SK-N-SH (cell line): Measurements from ENCODE around the gene TLL2. TPM values are rescaled to one million over a fixed set of nuclear protein-coding genes. Genes with fewer than 3 reads are reported as not detected.

ENCODE experiments used
- CTCF ChIA-PET: fragments of 300-600, 350-600 bp; formaldehyde crosslinking; extraction: SDS; loops from one replicate; lab custom pipeline; 2021; lab: Yijun Ruan, JAX
- POLR2A ChIA-PET: fragments of 350-600 bp; sonication (Branson Sonifier 250); formaldehyde crosslinking; extraction: SDS; loops from one replicate; lab custom pipeline; 2020; ENCODE audit warnings: antibody characterized with exemption, inconsistent platforms; lab: Yijun Ruan, JAX
- DNase-seq: peaks from one replicate; pipeline ENCODE4 v3.0.0; 2012
- H2AFZ ChIP-seq: fragments of 200-600 bp; sonication (generic); 2 replicates; pipeline ENCODE4 v1.8.1; 2016; ENCODE audit warnings: antibody characterized with exemption, mild to moderate bottlenecking, low read depth
- H3F3A ChIP-seq: fragments of 200-600 bp; sonication (generic); replicated peaks from 2 replicates; pipeline ENCODE3; 2016; ENCODE audit warnings: antibody characterized with exemption, mild to moderate bottlenecking; ENCODE audit not compliant: insufficient read depth
- H3K27ac ChIP-seq, 2 experiments: fragments of 200-500 bp in 1 of 2; fragments of 200-600 bp in 1 of 2; sonication (Bioruptor generic) in 1 of 2; sonication (generic), shearing (Covaris generic) in 1 of 2; 2 replicates each; pipeline versions ENCODE4 v1.5.1 to v1.6.1; 2014 to 2016; ENCODE audit warnings: low read depth in 2 of 2, inconsistent platforms in 1 of 2, low read length in 1 of 2, mild to moderate bottlenecking in 1 of 2, mixed read lengths in 1 of 2
- H3K27me3 ChIP-seq: fragments of 200-600 bp; sonication (generic), shearing (Covaris generic); 2 replicates; pipeline ENCODE4 v1.6.1; 2016; ENCODE audit warnings: mixed run types; ENCODE audit not compliant: insufficient read depth
- H3K36me3 ChIP-seq, 2 experiments: fragments of 200-500 bp in 1 of 2; fragments of 200-600 bp in 1 of 2; sonication (Bioruptor generic) in 1 of 2; sonication (generic) in 1 of 2; replicated peaks in 1 of 2; 2 replicates each; pipeline versions ENCODE3 to v1.5.1; 2014 to 2016; ENCODE audit warnings: low read length in 1 of 2, mild to moderate bottlenecking in 1 of 2; ENCODE audit not compliant: insufficient read depth in 2 of 2, control insufficient read depth in 1 of 2
- H3K4me1 ChIP-seq, 2 experiments: fragments of 200-500 bp in 1 of 2; fragments of 200-600 bp in 1 of 2; sonication (Bioruptor generic) in 1 of 2; sonication (generic), shearing (Covaris generic) in 1 of 2; 2 replicates each; pipeline versions ENCODE4 v1.5.1 to v1.6.1; 2014 to 2016; ENCODE audit warnings: low read depth in 1 of 2, low read length in 1 of 2, mixed run types in 1 of 2; ENCODE audit not compliant: insufficient read depth in 2 of 2, control insufficient read depth in 1 of 2
- H3K4me2 ChIP-seq: fragments of 200-600 bp; sonication (generic), shearing (Covaris generic); 2 replicates; pipeline ENCODE4 v1.6.1; 2017; ENCODE audit warnings: mixed run types
- H3K4me3 ChIP-seq, 2 experiments: fragments of 200-500 bp in 1 of 2; fragments of 200-600 bp in 1 of 2; sonication (Bioruptor generic) in 1 of 2; sonication (generic), shearing (Covaris generic) in 1 of 2; 2 replicates each; pipeline versions ENCODE4 v1.5.1 to v1.8.1; 2014 to 2016; ENCODE audit warnings: low read depth in 2 of 2, inconsistent platforms in 1 of 2, low read length in 1 of 2, mild to moderate bottlenecking in 1 of 2, mixed read lengths in 1 of 2, moderate library complexity in 1 of 2
- H3K79me2 ChIP-seq: fragments of 200-600 bp; sonication (generic); 2 replicates; pipeline ENCODE4 v1.8.1; 2017; ENCODE audit warnings: mild to moderate bottlenecking; ENCODE audit not compliant: insufficient read depth
- H3K9ac ChIP-seq: fragments of 200-600 bp; sonication (generic); 2 replicates; pipeline ENCODE4 v1.6.1; 2017; ENCODE audit warnings: mixed run types
- H3K9me2 ChIP-seq: fragments of 200-600 bp; sonication (generic); 2 replicates; pipeline ENCODE4 v1.6.1; 2017; ENCODE audit warnings: mixed run types
- H3K9me3 ChIP-seq: fragments of 200-600 bp; sonication (generic); 2 replicates; pipeline ENCODE4 v1.6.1; 2017; ENCODE audit warnings: mixed run types, mild to moderate bottlenecking, moderate library complexity
- H4K20me1 ChIP-seq: fragments of 200-600 bp; sonication (generic); 2 replicates; pipeline ENCODE4 v1.6.1; 2017; ENCODE audit warnings: mild to moderate bottlenecking, mixed run types; ENCODE audit not compliant: insufficient read depth
- CHD2 ChIP-seq: fragments of 150-350 bp; IDR thresholded peaks from 2 replicates; pipeline ENCODE4 v1.6.1; 2018; ENCODE audit warnings: low read length; ENCODE audit not compliant: partially characterized antibody
- EP300 ChIP-seq, 2 experiments: IDR thresholded peaks; 2 replicates each; pipeline versions ENCODE4 v1.4.0 to v1.6.1; 2012; ENCODE audit warnings: borderline replicate concordance in 1 of 2, low read depth in 1 of 2, low read length in 1 of 2
- FOSL2 ChIP-seq: IDR thresholded peaks from 2 replicates; pipeline ENCODE4 v1.4.0; 2012; ENCODE audit warnings: low read depth, mild to moderate bottlenecking, moderate library complexity, borderline replicate concordance
- FOXJ3 ChIP-seq: sonication (generic); formaldehyde crosslinking; IDR thresholded peaks from 2 replicates; pipeline ENCODE4 v1.5.1; 2020; ENCODE audit warnings: mild to moderate bottlenecking, missing genetic modification reagents
- GATA2 ChIP-seq: sonication (generic); formaldehyde crosslinking; IDR thresholded peaks from 2 replicates; pipeline ENCODE4 v1.5.0; 2020; ENCODE audit warnings: mild to moderate bottlenecking, missing genetic modification reagents
- JUND ChIP-seq: IDR thresholded peaks from 2 replicates; pipeline ENCODE4 v1.4.0; 2012
- NFIC ChIP-seq: IDR thresholded peaks from 2 replicates; pipeline ENCODE4 v1.4.0; 2012; ENCODE audit warnings: borderline replicate concordance
- RAD21 ChIP-seq: IDR thresholded peaks from 2 replicates; pipeline ENCODE4 v1.6.1; 2012; ENCODE audit warnings: mild to moderate bottlenecking, low read length
- RCOR1 ChIP-seq: fragments of 150-350 bp; IDR thresholded peaks from 2 replicates; pipeline ENCODE4 v1.6.1; 2017; ENCODE audit warnings: antibody characterized with exemption, low read length
- RXRA ChIP-seq: IDR thresholded peaks from 2 replicates; pipeline ENCODE4 v1.4.0; 2012; ENCODE audit warnings: low read depth, mild to moderate bottlenecking, borderline replicate concordance
- TCF12 ChIP-seq: IDR thresholded peaks from 2 replicates; pipeline ENCODE4 v1.4.0; 2012
- YY1 ChIP-seq: IDR thresholded peaks from 2 replicates; pipeline ENCODE4 v1.4.0; 2012; ENCODE audit warnings: low read depth, mild to moderate bottlenecking
- WGBS: methylation state at CpG from one replicate; pipeline ENCODE4 v1.1.6; 2017; ENCODE audit warnings: low lambda C conversion rate; 5-methylcytosine and 5-hydroxymethylcytosine counted together
- polyA plus RNA-seq, 3 experiments: library from polyadenylated mRNA; depleted of rRNA; stranded (reverse); fragments of >200 nt; gene quantifications; 2 replicates each; pipeline ENCODE4 v1.2.3, GENCODE V29; 2012
- TF ChIP-seq, protein P1 (sequence below): IDR thresholded peaks from 2 replicates; pipeline ENCODE4 v1.6.1; 2012; ENCODE audit warnings: mild to moderate bottlenecking, low read depth, low read length, moderate library complexity
- TF ChIP-seq, protein P2 (sequence below): IDR thresholded peaks from 2 replicates; pipeline ENCODE4 v1.4.0; 2012; ENCODE audit warnings: low read depth, borderline replicate concordance
- TF ChIP-seq, protein P3 (sequence below): IDR thresholded peaks from 2 replicates; pipeline ENCODE4 v1.4.0; 2012; ENCODE audit warnings: low read depth

The TLL2 gene
- polyA plus RNA-seq, 1 of the 3 experiments (the other 2 are of a cell fraction) = 0.36 TPM

DNA sequence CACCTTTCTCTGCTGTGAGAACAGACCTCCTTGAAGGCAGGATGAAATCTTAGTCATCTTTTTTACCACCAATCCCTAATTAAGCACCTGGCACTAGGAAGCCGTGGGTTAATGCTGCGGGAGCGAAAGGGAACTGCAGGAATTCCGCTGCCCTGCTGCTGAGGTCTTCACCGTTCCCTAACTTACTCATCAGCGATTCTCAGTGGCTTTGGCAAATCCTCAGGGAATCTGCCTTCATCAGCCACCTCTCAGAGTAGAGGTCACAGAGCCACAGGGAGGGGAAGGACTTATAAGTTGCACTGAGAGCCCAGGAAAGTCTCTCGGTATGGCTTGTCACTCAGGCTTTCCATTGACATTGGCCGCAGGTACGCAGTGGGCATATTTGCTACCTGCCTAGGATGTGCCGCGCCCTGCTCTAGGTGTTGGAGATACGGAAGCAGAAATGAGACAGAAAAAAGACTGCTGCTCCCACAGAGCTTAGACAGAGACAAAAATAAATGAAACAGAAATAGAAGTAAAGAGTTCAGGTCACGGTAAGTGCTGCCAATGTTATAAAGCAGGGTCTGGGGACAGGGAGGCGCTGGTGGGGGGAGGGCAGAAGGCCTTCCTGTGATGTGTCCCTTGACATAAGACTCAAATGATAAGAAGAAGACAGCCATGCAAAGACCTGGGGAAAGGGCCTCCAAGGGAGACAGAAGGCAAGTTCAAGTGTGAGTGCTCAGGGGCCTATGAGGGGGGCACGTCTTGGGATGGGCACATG is 82.3 kb downstream of the TLL2 start:
- Histone ChIP-seq H4K20me1 (no peaks in the 10 kb centered on the region), H2AFZ (no peak overlapping the region), H3K4me1 (no peaks in the 10 kb centered on the region), H3K4me3 (no peak overlapping the region), H3K9ac (no peak overlapping the region), H3K9me3 (no peaks in the 10 kb centered on the region; the same call in 1 of the 2 replicates), H3K36me3 (no peaks in the 10 kb centered on the region), H3F3A (no peaks in the 10 kb centered on the region), H3K79me2 (no peaks in the 10 kb centered on the region), H3K9me2 (no peaks in the 10 kb centered on the region), H3K27ac (no peak overlapping the region), H3K27me3 (no peaks in the 10 kb centered on the region; the same call in 1 of the 2 replicates), H3K4me2 (no peak overlapping the region)
- 63% methylated on average over 15 of the region's 15 CpGs for WGBS
- no peak for DNase-seq
- TF ChIP-seq GATA2 (CRISPR knock-in tag) (no peak), CHD2 (no peak), NFIC (no peak), RCOR1 (no peak), FOSL2 (no peak), TCF12 (no peak), EP300 (IDR thresholded peaks at IDR 0.05; ENCODE audit: borderline replicate concordance in 1 of 2, low read depth in 1 of 2, low read length in 1 of 2) (no peak), YY1 (no peak), JUND (no peak), FOXJ3 (CRISPR knock-in tag) (no peak), RXRA (no peak), RAD21 (no peak)
- TF ChIP-seq, protein P1, sequence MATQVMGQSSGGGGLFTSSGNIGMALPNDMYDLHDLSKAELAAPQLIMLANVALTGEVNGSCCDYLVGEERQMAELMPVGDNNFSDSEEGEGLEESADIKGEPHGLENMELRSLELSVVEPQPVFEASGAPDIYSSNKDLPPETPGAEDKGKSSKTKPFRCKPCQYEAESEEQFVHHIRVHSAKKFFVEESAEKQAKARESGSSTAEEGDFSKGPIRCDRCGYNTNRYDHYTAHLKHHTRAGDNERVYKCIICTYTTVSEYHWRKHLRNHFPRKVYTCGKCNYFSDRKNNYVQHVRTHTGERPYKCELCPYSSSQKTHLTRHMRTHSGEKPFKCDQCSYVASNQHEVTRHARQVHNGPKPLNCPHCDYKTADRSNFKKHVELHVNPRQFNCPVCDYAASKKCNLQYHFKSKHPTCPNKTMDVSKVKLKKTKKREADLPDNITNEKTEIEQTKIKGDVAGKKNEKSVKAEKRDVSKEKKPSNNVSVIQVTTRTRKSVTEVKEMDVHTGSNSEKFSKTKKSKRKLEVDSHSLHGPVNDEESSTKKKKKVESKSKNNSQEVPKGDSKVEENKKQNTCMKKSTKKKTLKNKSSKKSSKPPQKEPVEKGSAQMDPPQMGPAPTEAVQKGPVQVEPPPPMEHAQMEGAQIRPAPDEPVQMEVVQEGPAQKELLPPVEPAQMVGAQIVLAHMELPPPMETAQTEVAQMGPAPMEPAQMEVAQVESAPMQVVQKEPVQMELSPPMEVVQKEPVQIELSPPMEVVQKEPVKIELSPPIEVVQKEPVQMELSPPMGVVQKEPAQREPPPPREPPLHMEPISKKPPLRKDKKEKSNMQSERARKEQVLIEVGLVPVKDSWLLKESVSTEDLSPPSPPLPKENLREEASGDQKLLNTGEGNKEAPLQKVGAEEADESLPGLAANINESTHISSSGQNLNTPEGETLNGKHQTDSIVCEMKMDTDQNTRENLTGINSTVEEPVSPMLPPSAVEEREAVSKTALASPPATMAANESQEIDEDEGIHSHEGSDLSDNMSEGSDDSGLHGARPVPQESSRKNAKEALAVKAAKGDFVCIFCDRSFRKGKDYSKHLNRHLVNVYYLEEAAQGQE = no peak
- TF ChIP-seq, protein P2, sequence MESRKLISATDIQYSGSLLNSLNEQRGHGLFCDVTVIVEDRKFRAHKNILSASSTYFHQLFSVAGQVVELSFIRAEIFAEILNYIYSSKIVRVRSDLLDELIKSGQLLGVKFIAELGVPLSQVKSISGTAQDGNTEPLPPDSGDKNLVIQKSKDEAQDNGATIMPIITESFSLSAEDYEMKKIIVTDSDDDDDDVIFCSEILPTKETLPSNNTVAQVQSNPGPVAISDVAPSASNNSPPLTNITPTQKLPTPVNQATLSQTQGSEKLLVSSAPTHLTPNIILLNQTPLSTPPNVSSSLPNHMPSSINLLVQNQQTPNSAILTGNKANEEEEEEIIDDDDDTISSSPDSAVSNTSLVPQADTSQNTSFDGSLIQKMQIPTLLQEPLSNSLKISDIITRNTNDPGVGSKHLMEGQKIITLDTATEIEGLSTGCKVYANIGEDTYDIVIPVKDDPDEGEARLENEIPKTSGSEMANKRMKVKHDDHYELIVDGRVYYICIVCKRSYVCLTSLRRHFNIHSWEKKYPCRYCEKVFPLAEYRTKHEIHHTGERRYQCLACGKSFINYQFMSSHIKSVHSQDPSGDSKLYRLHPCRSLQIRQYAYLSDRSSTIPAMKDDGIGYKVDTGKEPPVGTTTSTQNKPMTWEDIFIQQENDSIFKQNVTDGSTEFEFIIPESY = no peak
- TF ChIP-seq, protein P3, sequence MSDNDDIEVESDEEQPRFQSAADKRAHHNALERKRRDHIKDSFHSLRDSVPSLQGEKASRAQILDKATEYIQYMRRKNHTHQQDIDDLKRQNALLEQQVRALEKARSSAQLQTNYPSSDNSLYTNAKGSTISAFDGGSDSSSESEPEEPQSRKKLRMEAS = no peak
- POLR2A ChIA-PET = no interaction called here
- CTCF ChIA-PET = interaction anchor here (1.8 kb wide), 1 partner anchor 57 kb away, joined by 5 read pairs; no protein-coding TSS in a partner anchor
